MV-4-11 (cell line): ENCODE data around the gene DEGS2.

Source experiments
- DNase-seq: peaks from one replicate; lab custom pipeline; 2025; lab: John Stamatoyannopoulos, UW

DEGS2 gene

GRCh38 chr14:100111931-100112704, 47.3 kb downstream of the DEGS2 start:
- DNase-seq: no peak

- DNase-seq: no peak
These were observed 48.6 kb downstream of the DEGS2 start for GRCh38 chr14:100110816-100111215.

- DNase-seq: no peak
These were observed 49.9 kb downstream of the DEGS2 start for GRCh38 chr14:100109594-100109955.

- DNase-seq: no peak
These were observed 50.4 kb downstream of the DEGS2 start for GRCh38 chr14:100108840-100109593.

GRCh38 chr14:100108042-100108825, 51.2 kb downstream of the DEGS2 start:
- peak; percentile 38 for DNase-seq

- DNase-seq: no peak
These were observed 52.2 kb downstream of the DEGS2 start for GRCh38 chr14:100107236-100107635.

GRCh38 chr14:100106250-100107112, 53.0 kb downstream of the DEGS2 start:
- peak; percentile 54 for DNase-seq

GRCh38 chr14:100105357-100106169, 53.9 kb downstream of the DEGS2 start:
- DNase-seq: peak; percentile 57

- no peak for DNase-seq
These were observed 54.7 kb downstream of the DEGS2 start for GRCh38 chr14:100104523-100105300.

GRCh38 chr14:100104006-100104352, 55.5 kb downstream of the DEGS2 start:
- no peak for DNase-seq

GRCh38 chr14:100103250-100104005, 56.0 kb downstream of the DEGS2 start:
- no peak for DNase-seq

GRCh38 chr14:100102156-100102785, 57.2 kb downstream of the DEGS2 start:
- no peak for DNase-seq

GRCh38 chr14:100100032-100100703, 59.3 kb downstream of the DEGS2 start:
- DNase-seq: no peak

- DNase-seq: no peak
These were observed 61.3 kb downstream of the DEGS2 start for GRCh38 chr14:100098171-100098570.

- DNase-seq: no peak
These were observed 62.8 kb downstream of the DEGS2 start for GRCh38 chr14:100096656-100097055.
